HepG2 (cell line): ENCODE results near the gene VAC14. TPM values are rescaled to one million over a fixed set of nuclear protein-coding genes. Genes with fewer than 3 reads are reported as not detected.

Experiments
- ARID4A ChIP-seq: sonication (generic); formaldehyde crosslinking; IDR thresholded peaks from 2 replicates; pipeline ENCODE4 v1.5.0; 2020; ENCODE audit warnings: mild to moderate bottlenecking, missing genetic modification reagents, borderline replicate concordance
- CCDC6 ChIP-seq: sonication (generic); formaldehyde crosslinking; IDR thresholded peaks from 2 replicates; pipeline ENCODE4 v1.8.1; 2022; ENCODE audit warnings: mild to moderate bottlenecking, missing genetic modification reagents, moderate library complexity
- CREM ChIP-seq, 2 experiments: sonication (generic) in 1 of 2; formaldehyde crosslinking in 1 of 2; IDR thresholded peaks; 2 replicates each; pipeline versions ENCODE4 v1.4.0 to v1.6.1; 2016 to 2020; ENCODE audit warnings: antibody characterized with exemption in 1 of 2, mild to moderate bottlenecking in 1 of 2, missing genetic modification reagents in 1 of 2
- ETV5 ChIP-seq: IDR thresholded peaks from 2 replicates; pipeline ENCODE4 v1.6.1; 2018; ENCODE audit warnings: missing biosample characterization, missing genetic modification reagents, inconsistent platforms, borderline replicate concordance
- MAZ ChIP-seq, 2 experiments: sonication (generic) in 1 of 2; formaldehyde crosslinking in 1 of 2; IDR thresholded peaks; 2 replicates each; pipeline versions ENCODE4 v1.5.0 to v1.6.1; 2012 to 2020; ENCODE audit warnings: low read depth in 2 of 2, mild to moderate bottlenecking in 2 of 2, borderline replicate concordance in 1 of 2, improper control_type of control experiment in 1 of 2, low read length in 1 of 2, missing genetic modification reagents in 1 of 2, moderate library complexity in 1 of 2
- MED1 ChIP-seq: sonication (generic); formaldehyde crosslinking; IDR thresholded peaks from 2 replicates; pipeline ENCODE4 v1.4.0; 2020; ENCODE audit warnings: missing genetic modification reagents
- NFE2 ChIP-seq: sonication (generic); formaldehyde crosslinking; IDR thresholded peaks from 2 replicates; pipeline ENCODE4 v1.4.0; 2020; ENCODE audit warnings: missing genetic modification reagents
- NRL ChIP-seq: sonication (generic); formaldehyde crosslinking; IDR thresholded peaks from 2 replicates; pipeline ENCODE4 v1.5.0; 2020; ENCODE audit warnings: missing genetic modification reagents, mild to moderate bottlenecking, moderate library complexity, borderline replicate concordance
- PCBP1 ChIP-seq: fragments of 200-400 bp; formaldehyde crosslinking; IDR thresholded peaks from 2 replicates; pipeline ENCODE4 v1.6.1; 2017; ENCODE audit warnings: mild to moderate bottlenecking, low read depth, low read length, borderline replicate concordance
- PPARG ChIP-seq: conservative IDR thresholded peaks from 2 replicates; pipeline ENCODE4 v1.6.1; 2016; ENCODE audit warnings: missing biosample characterization, missing genetic modification reagents
- RFXAP ChIP-seq: sonication (generic); formaldehyde crosslinking; IDR thresholded peaks from 2 replicates; pipeline ENCODE4 v1.4.0; 2020; ENCODE audit warnings: missing genetic modification reagents, borderline replicate concordance
- SALL1 ChIP-seq: sonication (generic); formaldehyde crosslinking; IDR thresholded peaks from 2 replicates; pipeline ENCODE4 v1.8.0; 2022; ENCODE audit warnings: mild to moderate bottlenecking, missing genetic modification reagents
- TARDBP ChIP-seq: sonication (generic); formaldehyde crosslinking; IDR thresholded peaks from 2 replicates; pipeline ENCODE4 v1.8.0; 2022; ENCODE audit warnings: mild to moderate bottlenecking, missing genetic modification reagents
- TEF ChIP-seq: sonication (generic); formaldehyde crosslinking; IDR thresholded peaks from 2 replicates; pipeline ENCODE4 v1.5.0; 2020; ENCODE audit warnings: missing genetic modification reagents
- TMF1 ChIP-seq: sonication (generic); formaldehyde crosslinking; IDR thresholded peaks from 2 replicates; pipeline ENCODE4 v1.8.1; 2022; ENCODE audit warnings: low read depth, missing genetic modification reagents
- ZFP36 ChIP-seq: fragments of 150-350 bp; IDR thresholded peaks from 2 replicates; pipeline ENCODE4 v1.6.1; 2018; ENCODE audit warnings: borderline replicate concordance, low read length, low read depth; ENCODE audit not compliant: partially characterized antibody
- ZNF121 ChIP-seq: sonication (generic); formaldehyde crosslinking; IDR thresholded peaks from 2 replicates; pipeline ENCODE4 v1.5.0; 2020; ENCODE audit warnings: mild to moderate bottlenecking, missing genetic modification reagents
- ZNF713 ChIP-seq: sonication (generic); formaldehyde crosslinking; IDR thresholded peaks from 2 replicates; pipeline ENCODE4 v1.4.0; 2020; ENCODE audit warnings: mild to moderate bottlenecking, missing genetic modification reagents
- polyA plus RNA-seq, 8 experiments: library from polyadenylated mRNA; depleted of rRNA in 3 of 8; stranded (reverse) in 7 of 8; unstranded in 1 of 8; fragments of >200 nt; fragmentation: Illumina TruSeq in 4 of 8; extraction: Trizol in 4 of 8; gene quantifications; 2 replicates each; pipeline versions ENCODE4 v1.2.1 to v1.2.3, GENCODE V29; 2011 to 2016; ENCODE audit warnings: low read depth in 4 of 8, missing spikeins in 1 of 8, mixed read lengths in 1 of 8; ENCODE audit not compliant: insufficient read depth in 1 of 8
- total RNA-seq, 5 experiments: library from RNA; depleted of rRNA; stranded (reverse); fragments of >200 nt; fragmentation: Illumina TruSeq; extraction: Trizol; gene quantifications; 2 replicates each; pipeline ENCODE4 v1.2.3, GENCODE V29; 2016; ENCODE audit warnings: low read depth in 1 of 5
- TF ChIP-seq, protein P1 (sequence below): IDR thresholded peaks from 2 replicates; pipeline ENCODE4 v1.6.1; 2016; ENCODE audit warnings: low read depth, borderline replicate concordance
- TF ChIP-seq, protein P2 (sequence below): sonication (generic); formaldehyde crosslinking; IDR thresholded peaks from 2 replicates; pipeline ENCODE4 v1.8.0; 2022; ENCODE audit warnings: missing genetic modification reagents, mild to moderate bottlenecking, moderate library complexity, borderline replicate concordance
- TF ChIP-seq, protein P3 (sequence below): sonication (generic); formaldehyde crosslinking; IDR thresholded peaks from 2 replicates; pipeline ENCODE4 v1.5.0; 2020; ENCODE audit warnings: mild to moderate bottlenecking, low read depth, missing genetic modification reagents, borderline replicate concordance

Gene VAC14
- total and polyA plus RNA-seq, 2 of the 13 experiments (the other 11 are each of a cell fraction or from before 2014, with no cell fraction given): 23.5 to 24.6 TPM

DNA sequence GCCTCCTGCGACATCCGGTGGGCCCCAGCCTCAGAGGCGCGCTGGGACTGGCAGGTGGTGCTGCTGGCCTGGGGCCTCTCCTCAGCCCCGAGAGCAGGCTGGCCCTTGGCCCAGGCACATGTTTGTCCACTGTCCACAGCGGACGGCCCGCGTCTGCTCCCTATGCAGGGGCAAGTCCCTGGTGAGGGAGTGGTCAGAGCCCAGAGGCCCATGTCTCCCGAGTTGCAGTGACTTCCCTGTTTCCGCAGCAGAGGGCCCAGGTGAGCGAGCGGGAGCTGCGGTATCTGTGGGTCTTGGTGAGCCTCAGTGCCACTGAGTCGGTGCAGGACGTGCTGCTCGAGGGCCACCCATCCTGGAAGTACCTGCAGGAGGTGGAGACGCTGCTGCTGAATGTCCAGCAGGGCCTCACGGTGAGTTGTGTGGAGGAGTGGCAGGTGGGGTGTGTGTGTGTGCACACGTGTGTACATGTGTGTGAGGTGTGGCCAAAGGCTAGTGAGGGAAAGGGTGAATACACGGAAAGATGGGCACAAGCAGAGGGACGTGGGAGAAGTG, 144.2 kb downstream of the VAC14 start (continued):
- TF ChIP-seq MAZ (IDR thresholded peaks at IDR 0.05; ENCODE audit: borderline replicate concordance, low read depth, low read length) (no peak), MAZ (CRISPR knock-in tag; IDR thresholded peaks at IDR 0.05; ENCODE audit: low read depth) (peak; percentile 88), SALL1 (peak; percentile 89), MED1 (CRISPR knock-in tag) (peak; percentile 60; the same call in 1 of the 2 replicates), TARDBP (CRISPR knock-in tag) (peak; percentile 77; the same call in 1 of the 2 replicates), TMF1 (CRISPR knock-in tag) (0 out of 2 replicates have a peak, but pooled peaks have one; percentile 22), PCBP1 (0 out of 2 replicates have a peak, but pooled peaks have one; percentile 3), ZNF121 (CRISPR knock-in tag) (no peak), NRL (peak; percentile 92), ZNF713 (CRISPR knock-in tag) (peak; percentile 92; the same call in 1 of the 2 replicates), TEF (CRISPR knock-in tag) (no peak), PPARG (CRISPR knock-in tag) (0 out of 2 replicates have a peak, but pooled peaks have one; percentile 28), NFE2 (no peak), ARID4A (CRISPR knock-in tag) (peak; percentile 84), CCDC6 (CRISPR knock-in tag) (peak; percentile 79; the same call in 1 of the 2 replicates), CREM (IDR thresholded peaks at IDR 0.05) (no peak), CREM (CRISPR knock-in tag; IDR thresholded peaks at IDR 0.05) (no peak), ZFP36 (no peak), RFXAP (CRISPR knock-in tag) (0 out of 2 replicates have a peak, but pooled peaks have one; percentile 42), ETV5 (CRISPR knock-in tag) (peak; percentile 86)
- TF ChIP-seq, protein P1, sequence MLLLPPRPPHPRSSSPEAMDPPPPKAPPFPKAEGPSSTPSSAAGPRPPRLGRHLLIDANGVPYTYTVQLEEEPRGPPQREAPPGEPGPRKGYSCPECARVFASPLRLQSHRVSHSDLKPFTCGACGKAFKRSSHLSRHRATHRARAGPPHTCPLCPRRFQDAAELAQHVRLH (CRISPR knock-in tag): peak; percentile 74; the same call in 1 of the 2 replicates
- TF ChIP-seq, protein P2, sequence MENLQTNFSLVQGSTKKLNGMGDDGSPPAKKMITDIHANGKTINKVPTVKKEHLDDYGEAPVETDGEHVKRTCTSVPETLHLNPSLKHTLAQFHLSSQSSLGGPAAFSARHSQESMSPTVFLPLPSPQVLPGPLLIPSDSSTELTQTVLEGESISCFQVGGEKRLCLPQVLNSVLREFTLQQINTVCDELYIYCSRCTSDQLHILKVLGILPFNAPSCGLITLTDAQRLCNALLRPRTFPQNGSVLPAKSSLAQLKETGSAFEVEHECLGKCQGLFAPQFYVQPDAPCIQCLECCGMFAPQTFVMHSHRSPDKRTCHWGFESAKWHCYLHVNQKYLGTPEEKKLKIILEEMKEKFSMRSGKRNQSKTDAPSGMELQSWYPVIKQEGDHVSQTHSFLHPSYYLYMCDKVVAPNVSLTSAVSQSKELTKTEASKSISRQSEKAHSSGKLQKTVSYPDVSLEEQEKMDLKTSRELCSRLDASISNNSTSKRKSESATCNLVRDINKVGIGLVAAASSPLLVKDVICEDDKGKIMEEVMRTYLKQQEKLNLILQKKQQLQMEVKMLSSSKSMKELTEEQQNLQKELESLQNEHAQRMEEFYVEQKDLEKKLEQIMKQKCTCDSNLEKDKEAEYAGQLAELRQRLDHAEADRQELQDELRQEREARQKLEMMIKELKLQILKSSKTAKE: peak; percentile 82
- TF ChIP-seq, protein P3, sequence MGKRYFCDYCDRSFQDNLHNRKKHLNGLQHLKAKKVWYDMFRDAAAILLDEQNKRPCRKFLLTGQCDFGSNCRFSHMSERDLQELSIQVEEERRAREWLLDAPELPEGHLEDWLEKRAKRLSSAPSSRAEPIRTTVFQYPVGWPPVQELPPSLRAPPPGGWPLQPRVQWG (CRISPR knock-in tag): no peak
